Liver (tissue), 9 donors: ENCODE measurements around the gene ACOXL. TPM values are rescaled to one million over a fixed set of nuclear protein-coding genes. Genes with fewer than 3 reads are reported as not detected.

Experiments used
- DNase-seq: peaks from one replicate; pipeline ENCODE4 v3.0.0-alpha.2; 2017; ENCODE audit warnings: low spot score
- H3K27ac ChIP-seq, 2 donors: one replicate each; pipeline ENCODE4 v1.7.0; 2013; ENCODE audit warnings: inconsistent platforms in 2 of 2, low read length in 2 of 2, control low read depth in 1 of 2, low read depth in 1 of 2, mild to moderate bottlenecking in 1 of 2
- H3K27me3 ChIP-seq, 4 donors: one replicate each; pipeline versions ENCODE4 v1.6.1 to v1.7.0; 2013; ENCODE audit warnings: low read length in 3 of 4, inconsistent platforms in 1 of 4, mild to moderate bottlenecking in 1 of 4, moderate library complexity in 1 of 4; ENCODE audit not compliant: control insufficient read depth in 4 of 4, insufficient read depth in 4 of 4
- H3K36me3 ChIP-seq, 4 donors: one replicate each; pipeline versions ENCODE4 v1.6.1 to v1.7.0; 2013; ENCODE audit warnings: low read length in 3 of 4, mild to moderate bottlenecking in 3 of 4, low read depth in 1 of 4, moderate library complexity in 1 of 4; ENCODE audit not compliant: control insufficient read depth in 4 of 4, insufficient read depth in 3 of 4
- H3K4me1 ChIP-seq, 4 donors: one replicate each; pipeline versions ENCODE4 v1.6.1 to v1.7.0; 2013; ENCODE audit warnings: low read length in 3 of 4, mild to moderate bottlenecking in 3 of 4, moderate library complexity in 1 of 4; ENCODE audit not compliant: control insufficient read depth in 4 of 4, insufficient read depth in 4 of 4
- H3K4me3 ChIP-seq, 3 donors: one replicate each; pipeline versions ENCODE4 v1.6.1 to v1.7.0; 2013; ENCODE audit warnings: low read length in 3 of 3, control low read depth in 1 of 3, low read depth in 1 of 3, mild to moderate bottlenecking in 1 of 3
- H3K9ac ChIP-seq, 2 donors: one replicate each; pipeline ENCODE4 v1.7.0; 2013; ENCODE audit warnings: low read length in 2 of 2, mild to moderate bottlenecking in 2 of 2, moderate library complexity in 2 of 2, control low read depth in 1 of 2, low read depth in 1 of 2
- H3K9me3 ChIP-seq, 4 donors: one replicate each; pipeline versions ENCODE4 v1.6.1 to v1.7.0; 2013; ENCODE audit warnings: low read length in 3 of 4; ENCODE audit not compliant: control insufficient read depth in 4 of 4
- EGR1 ChIP-seq, 2 donors: IDR thresholded peaks; 2 replicates each; pipeline ENCODE4 v1.6.1; 2016 to 2018; ENCODE audit warnings: antibody characterized with exemption in 2 of 2, low read depth in 2 of 2
- FOXA2 ChIP-seq: IDR thresholded peaks from 2 replicates; pipeline ENCODE4 v1.6.1; 2016; ENCODE audit warnings: antibody characterized with exemption
- GABPA ChIP-seq, 2 donors: IDR thresholded peaks in 1 of 2; conservative IDR thresholded peaks in 1 of 2; 2 replicates each; pipeline ENCODE4 v1.6.1; 2016; ENCODE audit warnings: antibody characterized with exemption in 2 of 2, mild to moderate bottlenecking in 1 of 2, moderate library complexity in 1 of 2
- NR2F2 ChIP-seq: IDR thresholded peaks from 2 replicates; pipeline ENCODE4 v1.6.1; 2016; ENCODE audit warnings: antibody characterized with exemption
- RXRA ChIP-seq, 2 donors: IDR thresholded peaks; 2 replicates each; pipeline ENCODE4 v1.6.1; 2017 to 2018; ENCODE audit warnings: antibody characterized with exemption in 2 of 2, mild to moderate bottlenecking in 1 of 2
- TAF1 ChIP-seq: conservative IDR thresholded peaks from 2 replicates; pipeline ENCODE4 v1.6.1; 2016; ENCODE audit warnings: antibody characterized with exemption, mild to moderate bottlenecking
- YY1 ChIP-seq: IDR thresholded peaks from 2 replicates; pipeline ENCODE4 v1.6.1; 2016; ENCODE audit warnings: antibody characterized with exemption, mild to moderate bottlenecking
- WGBS: extraction: QIAGEN DNeasy Blood & Tissue Kit; methylation state at CpG from one replicate; pipeline ENCODE4 v1.1.7; 2013; 5-methylcytosine and 5-hydroxymethylcytosine counted together
- polyA plus RNA-seq, 2 donors: library from polyadenylated mRNA; stranded (reverse) in 1 of 2; unstranded in 1 of 2; fragments of 200-250 nt in 1 of 2; fragments of >200 nt in 1 of 2; fragmentation: Nextera tagmentation in 1 of 2; extraction: Ambion mirVana in 1 of 2; gene quantifications; one replicate each; pipeline versions ENCODE4 v1.2.1 to v1.2.3, GENCODE V29; 2013 to 2015
- total RNA-seq, 2 donors: library from RNA; depleted of rRNA; stranded (reverse); fragments of >200 nt; gene quantifications; one replicate each; pipeline ENCODE4 v1.2.3, GENCODE V29; 2014
- TF ChIP-seq, protein P1 (sequence below): fragments of 150-350 bp; IDR thresholded peaks from 2 replicates; pipeline ENCODE4 v1.5.1; 2017; ENCODE audit warnings: improper control_type of control experiment, low read depth, low read length; ENCODE audit not compliant: missing input control
- TF ChIP-seq, protein P2 (sequence below): IDR thresholded peaks from 2 replicates; pipeline ENCODE4 v1.6.1; 2016; ENCODE audit warnings: antibody characterized with exemption
- TF ChIP-seq, protein P3 (sequence below): IDR thresholded peaks from 2 replicates; pipeline ENCODE4 v1.6.1; 2016; ENCODE audit warnings: antibody characterized with exemption
- donor health status: healthy.
- donor health status: healthy.
- donor health status: healthy.
- donor health status: healthy.
- donor health status: healthy.

Gene ACOXL
- total and polyA plus RNA-seq, 4 donors = 0.07 TPM; not detected in 3

DNA sequence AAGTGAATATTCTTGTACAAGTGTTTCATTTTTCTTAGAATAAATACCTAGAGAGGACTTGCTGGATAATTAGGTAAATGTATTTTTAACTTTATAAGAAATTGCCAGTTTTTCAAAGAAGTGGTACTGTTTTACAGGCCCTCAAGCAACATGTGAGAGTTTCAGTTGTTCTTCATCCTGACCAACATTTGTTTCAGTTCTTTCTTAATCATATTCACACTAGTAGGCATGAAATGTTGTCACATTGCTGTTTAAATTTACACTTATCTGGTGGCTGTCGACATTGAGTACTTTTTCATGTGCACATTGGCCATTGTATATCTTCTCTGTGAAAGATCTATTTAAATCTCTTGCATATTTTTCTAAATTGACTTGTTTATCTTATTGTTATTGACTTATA is 178.1 kb downstream of the ACOXL start (continued):
- TF ChIP-seq, protein P1, sequence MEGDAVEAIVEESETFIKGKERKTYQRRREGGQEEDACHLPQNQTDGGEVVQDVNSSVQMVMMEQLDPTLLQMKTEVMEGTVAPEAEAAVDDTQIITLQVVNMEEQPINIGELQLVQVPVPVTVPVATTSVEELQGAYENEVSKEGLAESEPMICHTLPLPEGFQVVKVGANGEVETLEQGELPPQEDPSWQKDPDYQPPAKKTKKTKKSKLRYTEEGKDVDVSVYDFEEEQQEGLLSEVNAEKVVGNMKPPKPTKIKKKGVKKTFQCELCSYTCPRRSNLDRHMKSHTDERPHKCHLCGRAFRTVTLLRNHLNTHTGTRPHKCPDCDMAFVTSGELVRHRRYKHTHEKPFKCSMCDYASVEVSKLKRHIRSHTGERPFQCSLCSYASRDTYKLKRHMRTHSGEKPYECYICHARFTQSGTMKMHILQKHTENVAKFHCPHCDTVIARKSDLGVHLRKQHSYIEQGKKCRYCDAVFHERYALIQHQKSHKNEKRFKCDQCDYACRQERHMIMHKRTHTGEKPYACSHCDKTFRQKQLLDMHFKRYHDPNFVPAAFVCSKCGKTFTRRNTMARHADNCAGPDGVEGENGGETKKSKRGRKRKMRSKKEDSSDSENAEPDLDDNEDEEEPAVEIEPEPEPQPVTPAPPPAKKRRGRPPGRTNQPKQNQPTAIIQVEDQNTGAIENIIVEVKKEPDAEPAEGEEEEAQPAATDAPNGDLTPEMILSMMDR = no peak
- TF ChIP-seq NR2F2 = no peak
- TF ChIP-seq, protein P2, sequence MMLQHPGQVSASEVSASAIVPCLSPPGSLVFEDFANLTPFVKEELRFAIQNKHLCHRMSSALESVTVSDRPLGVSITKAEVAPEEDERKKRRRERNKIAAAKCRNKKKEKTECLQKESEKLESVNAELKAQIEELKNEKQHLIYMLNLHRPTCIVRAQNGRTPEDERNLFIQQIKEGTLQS = no peak
- no peak for TF ChIP-seq GABPA (IDR thresholded peaks at IDR 0.05 in 1 of 2, conservative IDR thresholded peaks at IDR 0.05 in 1 of 2)
- TF ChIP-seq FOXA2 = no peak

DNA sequence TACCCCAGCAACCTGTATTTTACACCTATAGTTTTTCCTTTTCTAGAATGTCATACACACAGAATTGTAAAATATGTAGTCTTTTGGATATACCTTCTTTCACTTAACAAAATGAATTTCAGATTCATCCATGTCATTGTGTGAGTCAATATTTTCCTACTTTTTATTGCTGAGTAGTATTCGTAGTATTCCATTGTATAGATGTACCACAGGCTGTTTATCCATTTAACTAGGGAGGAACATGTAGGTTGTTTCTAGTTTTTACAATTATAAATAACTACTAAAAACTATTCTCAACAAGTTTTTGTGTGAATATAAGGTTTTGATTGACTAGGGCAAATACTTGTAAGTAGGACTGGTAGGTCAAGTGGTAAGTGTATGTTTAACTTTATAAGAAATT is 187.4 kb downstream of the ACOXL start:
- Histone ChIP-seq H3K9me3 (no peaks in the 10 kb centered on the region), H3K4me3 (no peak overlapping the region), H3K4me1 (no peaks in the 10 kb centered on the region), H3K27me3 (no peaks in the 10 kb centered on the region), H3K27ac (no peak overlapping the region), H3K36me3 (no peaks in the 10 kb centered on the region), H3K9ac (no peak overlapping the region)
- TF ChIP-seq FOXA2 = no peak
- TF ChIP-seq, protein P1 = no peak
- TF ChIP-seq YY1 = no peak
- TF ChIP-seq NR2F2 = no peak
- TF ChIP-seq, protein P3, sequence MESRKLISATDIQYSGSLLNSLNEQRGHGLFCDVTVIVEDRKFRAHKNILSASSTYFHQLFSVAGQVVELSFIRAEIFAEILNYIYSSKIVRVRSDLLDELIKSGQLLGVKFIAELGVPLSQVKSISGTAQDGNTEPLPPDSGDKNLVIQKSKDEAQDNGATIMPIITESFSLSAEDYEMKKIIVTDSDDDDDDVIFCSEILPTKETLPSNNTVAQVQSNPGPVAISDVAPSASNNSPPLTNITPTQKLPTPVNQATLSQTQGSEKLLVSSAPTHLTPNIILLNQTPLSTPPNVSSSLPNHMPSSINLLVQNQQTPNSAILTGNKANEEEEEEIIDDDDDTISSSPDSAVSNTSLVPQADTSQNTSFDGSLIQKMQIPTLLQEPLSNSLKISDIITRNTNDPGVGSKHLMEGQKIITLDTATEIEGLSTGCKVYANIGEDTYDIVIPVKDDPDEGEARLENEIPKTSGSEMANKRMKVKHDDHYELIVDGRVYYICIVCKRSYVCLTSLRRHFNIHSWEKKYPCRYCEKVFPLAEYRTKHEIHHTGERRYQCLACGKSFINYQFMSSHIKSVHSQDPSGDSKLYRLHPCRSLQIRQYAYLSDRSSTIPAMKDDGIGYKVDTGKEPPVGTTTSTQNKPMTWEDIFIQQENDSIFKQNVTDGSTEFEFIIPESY = no peak
- TF ChIP-seq EGR1 (IDR thresholded peaks at IDR 0.05; ENCODE audit: low read depth in 2 of 2) = no peak
- TF ChIP-seq TAF1 = no peak
- TF ChIP-seq RXRA (IDR thresholded peaks at IDR 0.05) = no peak
- no peak for TF ChIP-seq GABPA (IDR thresholded peaks at IDR 0.05 in 1 of 2, conservative IDR thresholded peaks at IDR 0.05 in 1 of 2)
- no peak for DNase-seq
- WGBS = 97% methylated on average over 1 of the region's 1 CpG

DNA sequence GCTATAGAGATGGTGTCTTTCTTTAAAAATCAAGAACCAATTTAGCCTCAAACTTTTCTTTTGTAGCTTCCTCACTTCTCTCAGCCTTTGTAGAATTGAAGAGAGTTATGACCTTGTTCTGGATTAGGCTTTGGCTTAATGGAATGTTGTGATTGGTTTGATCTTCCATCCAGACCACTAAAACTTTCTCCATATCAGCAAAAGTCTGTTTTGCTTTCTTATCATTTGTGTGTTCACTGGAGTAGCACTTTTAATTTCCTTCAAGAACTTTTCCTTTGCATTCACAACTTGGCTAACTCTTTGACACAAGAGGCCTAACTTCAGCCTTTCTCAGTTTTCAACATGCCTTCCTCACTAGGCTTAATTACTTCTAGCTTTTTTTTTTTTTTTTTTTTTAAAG is 193.1 kb downstream of the ACOXL start:
- H3K9ac ChIP-seq = no peak overlapping the region
- H3K27ac ChIP-seq = no peak overlapping the region
- no peak for DNase-seq
- no peaks in the 10 kb centered on the region for H3K36me3 ChIP-seq
- no peak for TF ChIP-seq TAF1
- H3K4me3 ChIP-seq = no peak overlapping the region
- H3K9me3 ChIP-seq = peaks cover 0 to 8% (median 3%) of the 10 kb centered on the region in 4 donors
- H3K4me1 ChIP-seq = no peaks in the 10 kb centered on the region
- no peaks in the 10 kb centered on the region for H3K27me3 ChIP-seq
